Chondrocyte (in vitro differentiated cells): ENCODE data around the gene TUFT1. TPM values are rescaled to one million over a fixed set of nuclear protein-coding genes. Genes with fewer than 3 reads are reported as not detected.

Experiments
- DNase-seq: peaks from one replicate; pipeline ENCODE4 v3.0.0; 2021; ENCODE audit warnings: mixed read lengths, low spot score
- H3K27ac Mint-ChIP-seq: one replicate; pipeline ENCODE4 v1.8.0; 2021; ENCODE audit warnings: mild to moderate bottlenecking, moderate library complexity, mixed read lengths; ENCODE audit not compliant: unreplicated experiment
- H3K27me3 Mint-ChIP-seq: 2 replicates; pipeline ENCODE4 v1.8.0; 2021; ENCODE audit warnings: low read depth, mixed read lengths
- H3K36me3 Mint-ChIP-seq: 2 replicates; pipeline ENCODE4 v1.8.0; 2021; ENCODE audit warnings: low read depth, mixed read lengths
- H3K4me1 Mint-ChIP-seq: 2 replicates; pipeline ENCODE4 v1.8.0; 2021; ENCODE audit warnings: low read depth, mild to moderate bottlenecking, mixed read lengths
- H3K4me3 Mint-ChIP-seq: one replicate; pipeline ENCODE4 v1.8.0; 2021; ENCODE audit warnings: mild to moderate bottlenecking, moderate library complexity, mixed read lengths; ENCODE audit not compliant: unreplicated experiment
- H3K9me3 Mint-ChIP-seq: 2 replicates; pipeline ENCODE4 v1.8.0; 2021; ENCODE audit warnings: low read depth, mixed read lengths
- total RNA-seq: library from RNA; stranded (reverse); gene quantifications from 3 replicates; pipeline ENCODE4 v1.2.1, GENCODE V29; 2021
- TF ChIP-seq, protein P1 (sequence below): fragments of 200-600 bp; sonication (generic); IDR thresholded peaks from 2 replicates; pipeline ENCODE4 v1.5.0; 2021; ENCODE audit warnings: antibody characterized with exemption, mild to moderate bottlenecking, moderate library complexity

The TUFT1 gene
- total RNA-seq, 1 donor from 2014 or later, result 33.0 TPM

DNA sequence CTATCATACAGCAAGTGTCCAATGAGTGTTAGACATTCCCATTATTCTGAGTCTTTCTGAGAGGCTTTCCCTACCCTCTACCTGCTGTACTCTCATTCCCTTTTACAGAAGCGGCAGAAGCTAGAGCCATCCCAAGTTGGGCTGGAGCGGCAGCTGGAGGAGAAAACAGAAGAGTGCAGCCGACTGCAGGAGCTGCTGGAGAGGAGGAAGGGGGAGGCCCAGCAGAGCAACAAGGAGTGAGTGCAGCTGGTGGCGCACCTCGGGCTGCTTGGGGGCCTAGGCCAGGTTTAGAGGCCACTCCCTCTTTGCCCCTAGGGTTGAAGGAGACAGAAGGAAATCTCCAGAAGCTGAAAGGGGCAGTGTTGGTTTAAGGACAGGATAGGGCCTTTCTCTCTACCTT, 16.8 kb upstream of the TUFT1 start:
- Mint-ChIP-seq H3K4me3 (no peak overlapping the region), H3K9me3 (no peaks in the 10 kb centered on the region), H3K36me3 (no peaks in the 10 kb centered on the region), H3K27ac (no peak overlapping the region), H3K4me1 (no peaks in the 10 kb centered on the region), H3K27me3 (no peaks in the 10 kb centered on the region)
- TF ChIP-seq, protein P1, sequence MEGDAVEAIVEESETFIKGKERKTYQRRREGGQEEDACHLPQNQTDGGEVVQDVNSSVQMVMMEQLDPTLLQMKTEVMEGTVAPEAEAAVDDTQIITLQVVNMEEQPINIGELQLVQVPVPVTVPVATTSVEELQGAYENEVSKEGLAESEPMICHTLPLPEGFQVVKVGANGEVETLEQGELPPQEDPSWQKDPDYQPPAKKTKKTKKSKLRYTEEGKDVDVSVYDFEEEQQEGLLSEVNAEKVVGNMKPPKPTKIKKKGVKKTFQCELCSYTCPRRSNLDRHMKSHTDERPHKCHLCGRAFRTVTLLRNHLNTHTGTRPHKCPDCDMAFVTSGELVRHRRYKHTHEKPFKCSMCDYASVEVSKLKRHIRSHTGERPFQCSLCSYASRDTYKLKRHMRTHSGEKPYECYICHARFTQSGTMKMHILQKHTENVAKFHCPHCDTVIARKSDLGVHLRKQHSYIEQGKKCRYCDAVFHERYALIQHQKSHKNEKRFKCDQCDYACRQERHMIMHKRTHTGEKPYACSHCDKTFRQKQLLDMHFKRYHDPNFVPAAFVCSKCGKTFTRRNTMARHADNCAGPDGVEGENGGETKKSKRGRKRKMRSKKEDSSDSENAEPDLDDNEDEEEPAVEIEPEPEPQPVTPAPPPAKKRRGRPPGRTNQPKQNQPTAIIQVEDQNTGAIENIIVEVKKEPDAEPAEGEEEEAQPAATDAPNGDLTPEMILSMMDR, result no peak
- no peak for DNase-seq

DNA sequence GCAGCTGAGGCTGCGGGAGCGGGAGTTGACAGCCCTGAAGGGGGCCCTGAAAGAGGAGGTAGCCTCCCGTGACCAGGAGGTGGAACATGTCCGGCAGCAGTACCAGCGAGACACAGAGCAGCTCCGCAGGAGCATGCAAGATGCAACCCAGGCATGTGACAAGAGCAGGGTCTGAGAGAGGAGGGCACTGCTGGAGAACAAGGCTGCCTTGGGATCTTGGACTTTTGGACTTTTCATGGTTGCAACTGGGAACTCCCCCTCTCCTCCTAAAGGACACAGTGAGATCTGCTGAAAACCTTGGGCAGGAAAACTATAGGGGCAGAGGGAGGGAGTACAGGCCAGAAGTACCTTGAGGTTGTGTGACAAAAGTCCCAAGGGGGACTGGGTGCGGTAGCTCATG, 15.4 kb upstream of the TUFT1 start:
- H3K9me3 Mint-ChIP-seq, result no peaks in the 10 kb centered on the region

DNA sequence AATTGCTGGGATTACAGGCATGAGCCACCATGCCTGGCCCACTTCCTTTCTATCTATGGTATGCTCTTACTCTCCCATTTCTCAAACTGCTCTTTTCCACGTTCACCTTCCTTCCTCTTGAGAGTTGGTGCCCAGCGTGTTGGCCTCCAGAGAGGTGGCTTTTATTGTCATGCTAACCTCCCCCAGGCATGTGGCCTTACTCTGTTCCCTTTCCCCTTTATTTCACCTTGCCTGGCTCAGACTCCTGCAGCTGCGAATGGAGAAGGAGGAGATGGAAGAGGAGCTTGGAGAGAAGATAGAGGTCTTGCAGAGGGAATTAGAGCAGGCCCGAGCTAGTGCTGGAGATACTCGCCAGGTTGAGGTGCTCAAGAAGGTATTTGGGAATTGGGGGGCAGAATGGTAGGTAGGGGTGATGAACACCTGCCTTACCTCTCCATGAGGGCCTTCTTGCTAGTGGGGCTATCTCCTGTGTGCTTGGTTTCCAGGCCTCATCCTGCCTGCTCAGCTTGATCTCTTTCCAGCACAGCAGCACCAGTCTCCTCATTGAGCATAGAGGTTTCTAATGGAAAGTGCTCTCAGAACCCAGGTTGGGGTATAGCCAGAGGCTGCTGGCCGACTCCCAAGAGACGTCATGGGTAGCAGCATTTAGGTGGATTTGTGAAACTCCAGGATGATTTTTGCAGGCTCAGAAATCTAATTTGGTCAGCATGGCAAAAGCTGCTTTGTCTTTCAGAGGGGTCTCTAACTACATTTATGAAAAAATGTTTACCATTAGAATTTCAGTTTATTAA, 13.2 kb upstream of the TUFT1 start:
- TF ChIP-seq, protein P1, result no peak
- no peak overlapping the region for H3K27ac Mint-ChIP-seq
- no peaks in the 10 kb centered on the region for H3K4me1 Mint-ChIP-seq
- no peak overlapping the region for H3K4me3 Mint-ChIP-seq
- no peaks in the 10 kb centered on the region for H3K27me3 Mint-ChIP-seq
- H3K36me3 Mint-ChIP-seq, result no peaks in the 10 kb centered on the region
- DNase-seq, result no peak
- H3K9me3 Mint-ChIP-seq, result no peaks in the 10 kb centered on the region

More for the DNA sequence above, 15.4 kb upstream of the TUFT1 start:
- H3K27me3 Mint-ChIP-seq, result no peaks in the 10 kb centered on the region
- H3K4me1 Mint-ChIP-seq, result no peaks in the 10 kb centered on the region
- H3K4me3 Mint-ChIP-seq, result no peak overlapping the region
- no peaks in the 10 kb centered on the region for H3K36me3 Mint-ChIP-seq
- TF ChIP-seq, protein P1, result no peak
- no peak overlapping the region for H3K27ac Mint-ChIP-seq
- DNase-seq, result no peak

DNA sequence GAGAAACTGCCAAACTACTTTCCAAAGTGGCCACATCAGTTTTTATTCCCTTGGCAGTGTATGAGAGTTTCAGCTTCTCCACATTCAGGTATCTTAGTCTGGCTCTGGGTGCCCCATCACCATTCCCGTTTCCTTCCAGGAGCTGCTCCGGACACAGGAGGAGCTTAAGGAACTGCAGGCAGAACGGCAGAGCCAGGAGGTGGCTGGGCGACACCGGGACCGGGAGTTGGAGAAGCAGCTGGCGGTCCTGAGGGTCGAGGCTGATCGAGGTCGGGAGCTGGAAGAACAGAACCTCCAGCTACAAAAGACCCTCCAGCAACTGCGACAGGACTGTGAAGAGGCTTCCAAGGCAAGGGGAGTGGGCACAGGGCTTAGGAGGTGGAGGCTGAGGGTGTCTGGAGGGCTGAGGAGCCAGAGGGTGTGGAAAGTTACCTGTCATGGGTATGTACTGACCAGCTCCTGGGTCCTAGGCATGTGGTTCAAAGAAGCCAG, 10.9 kb upstream of the TUFT1 start:
- DNase-seq, result no peak
- Mint-ChIP-seq H3K4me3 (no peak overlapping the region), H3K27me3 (no peaks in the 10 kb centered on the region), H3K36me3 (no peaks in the 10 kb centered on the region), H3K4me1 (no peaks in the 10 kb centered on the region), H3K27ac (no peak overlapping the region), H3K9me3 (no peaks in the 10 kb centered on the region)
- TF ChIP-seq, protein P1, result no peak

DNA sequence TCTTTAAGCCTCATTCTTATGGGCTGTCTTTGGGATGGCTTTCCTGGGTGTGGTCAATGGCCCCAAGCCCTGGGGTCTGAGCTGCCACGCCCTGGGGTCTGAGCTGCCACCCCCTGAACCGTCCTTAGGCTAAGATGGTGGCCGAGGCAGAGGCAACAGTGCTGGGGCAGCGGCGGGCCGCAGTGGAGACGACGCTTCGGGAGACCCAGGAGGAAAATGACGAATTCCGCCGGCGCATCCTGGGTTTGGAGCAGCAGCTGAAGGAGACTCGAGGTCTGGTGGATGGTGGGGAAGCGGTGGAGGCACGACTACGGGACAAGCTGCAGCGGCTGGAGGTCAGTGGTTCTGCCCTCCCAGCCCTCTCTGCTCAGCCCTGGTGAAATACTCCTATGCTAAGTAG, 10.3 kb upstream of the TUFT1 start:
- Mint-ChIP-seq H3K27me3 (no peaks in the 10 kb centered on the region), H3K36me3 (no peaks in the 10 kb centered on the region), H3K9me3 (no peaks in the 10 kb centered on the region), H3K27ac (no peak overlapping the region), H3K4me3 (no peak overlapping the region), H3K4me1 (peaks cover 2% of the 10 kb centered on the region)
- TF ChIP-seq, protein P1, result no peak
- DNase-seq, result no peak
